KOPT-K1 (cell line): ENCODE results near the gene CUL7.
"Not testable (repeated sequence)": the region's sequence is repeated elsewhere in the genome, so short reads cannot be mapped to it uniquely, and the experiment has no call there.

Experiments used
- H3K27ac ChIP-seq: fragments of 200-600 bp; sonication (generic); 2 replicates; pipeline ENCODE4 v1.5.1; 2016; ENCODE audit warnings: antibody characterized with exemption, mild to moderate bottlenecking, low read depth, low read length; ENCODE audit not compliant: poor library complexity, severe bottlenecking
- H3K36me3 ChIP-seq: fragments of 200-600 bp; sonication (generic); 2 replicates; pipeline ENCODE4 v1.5.1; 2017; ENCODE audit warnings: antibody characterized with exemption, mild to moderate bottlenecking, low read length, moderate library complexity; ENCODE audit not compliant: insufficient read depth
- H3K9me3 ChIP-seq: fragments of 200-600 bp; sonication (generic); 2 replicates; pipeline ENCODE4 v1.5.1; 2017; ENCODE audit warnings: antibody characterized with exemption, low read length, mild to moderate bottlenecking; ENCODE audit not compliant: insufficient read depth, poor library complexity, severe bottlenecking

CUL7 gene

DNA sequence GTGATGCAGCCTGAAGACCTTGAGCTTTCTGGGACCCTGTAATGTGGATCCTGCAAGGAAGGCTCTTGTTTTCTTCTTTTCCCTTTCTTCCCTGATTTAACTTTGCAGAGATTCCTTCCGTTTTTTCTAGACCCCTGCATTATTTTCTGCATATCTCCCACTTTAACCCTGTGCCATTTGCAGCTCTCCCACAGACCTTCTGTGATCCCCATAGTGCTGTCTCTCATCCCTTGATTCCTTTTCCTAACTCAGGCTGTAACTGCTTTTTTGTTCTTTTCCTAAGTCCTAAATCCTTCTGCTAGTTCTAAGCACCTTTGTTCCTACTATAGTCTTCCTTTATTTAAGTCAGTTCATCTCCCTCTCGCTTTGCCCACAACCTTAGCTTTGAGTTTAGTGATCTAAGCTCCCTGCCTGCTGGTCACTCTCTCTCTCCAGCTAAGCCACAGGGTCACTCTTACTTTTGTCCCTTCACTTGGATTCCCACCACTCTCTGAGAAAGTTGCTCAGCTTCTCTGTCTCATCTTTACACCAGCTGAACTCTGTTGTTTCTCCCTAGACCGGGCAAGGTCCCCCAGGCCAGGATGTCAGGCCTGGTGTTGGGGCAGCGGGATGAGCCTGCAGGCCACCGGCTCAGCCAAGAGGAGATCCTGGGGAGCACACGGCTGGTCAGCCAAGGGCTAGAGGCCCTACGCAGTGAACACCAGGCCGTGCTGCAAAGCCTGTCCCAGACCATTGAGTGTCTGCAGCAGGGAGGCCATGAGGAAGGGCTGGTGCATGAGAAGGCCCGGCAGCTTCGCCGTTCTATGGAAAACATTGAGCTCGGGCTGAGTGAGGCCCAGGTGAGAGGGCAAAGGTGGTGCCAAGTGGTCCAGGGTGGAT, 7.3 kb upstream of the CUL7 start:
- H3K9me3 ChIP-seq = no peaks in the 10 kb centered on the region
- H3K27ac ChIP-seq = no peak overlapping the region
- H3K36me3 ChIP-seq = peaks cover 17% of the 10 kb centered on the region; the same call in 1 of the 2 replicates

DNA sequence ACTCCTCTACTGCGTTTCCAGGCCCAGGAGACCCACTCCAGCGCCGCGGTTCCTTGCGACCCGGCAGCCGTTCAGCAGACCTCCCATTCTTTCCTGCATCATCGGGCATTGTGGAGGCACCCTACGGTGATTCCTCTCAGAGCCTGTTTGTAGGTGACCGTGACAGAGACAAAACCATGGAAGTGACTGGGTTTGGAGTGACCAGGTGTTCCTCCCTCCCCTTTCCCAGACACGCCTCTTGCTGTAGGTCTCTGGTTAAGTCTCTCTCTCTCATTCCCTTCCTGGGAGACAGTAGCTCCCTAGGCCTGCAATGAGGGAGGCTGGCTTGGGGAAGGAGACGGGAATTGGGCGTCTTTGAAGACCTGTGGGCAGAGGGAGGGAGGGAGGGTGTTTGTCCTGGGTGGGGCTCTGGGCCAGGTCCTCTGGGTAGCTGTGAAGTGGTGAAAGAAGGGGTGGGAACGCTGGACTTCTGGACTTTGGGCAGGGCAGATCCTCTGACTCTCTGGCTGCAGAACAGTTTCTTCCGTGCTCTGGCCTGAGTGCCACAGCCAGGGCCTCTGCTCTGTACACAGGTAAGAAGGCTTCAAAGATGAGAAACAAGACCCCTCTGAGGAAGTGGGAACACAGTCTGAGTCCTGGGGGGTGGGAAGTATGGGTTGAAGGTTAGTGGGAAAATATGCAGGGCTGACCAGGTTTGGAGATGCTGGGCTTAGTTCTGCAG, 6.5 kb upstream of the CUL7 start:
- H3K27ac ChIP-seq = peak overlapping the region; percentile 61
- H3K9me3 ChIP-seq = no peaks in the 10 kb centered on the region
- H3K36me3 ChIP-seq = peaks cover 19% of the 10 kb centered on the region; the same call in 1 of the 2 replicates

DNA sequence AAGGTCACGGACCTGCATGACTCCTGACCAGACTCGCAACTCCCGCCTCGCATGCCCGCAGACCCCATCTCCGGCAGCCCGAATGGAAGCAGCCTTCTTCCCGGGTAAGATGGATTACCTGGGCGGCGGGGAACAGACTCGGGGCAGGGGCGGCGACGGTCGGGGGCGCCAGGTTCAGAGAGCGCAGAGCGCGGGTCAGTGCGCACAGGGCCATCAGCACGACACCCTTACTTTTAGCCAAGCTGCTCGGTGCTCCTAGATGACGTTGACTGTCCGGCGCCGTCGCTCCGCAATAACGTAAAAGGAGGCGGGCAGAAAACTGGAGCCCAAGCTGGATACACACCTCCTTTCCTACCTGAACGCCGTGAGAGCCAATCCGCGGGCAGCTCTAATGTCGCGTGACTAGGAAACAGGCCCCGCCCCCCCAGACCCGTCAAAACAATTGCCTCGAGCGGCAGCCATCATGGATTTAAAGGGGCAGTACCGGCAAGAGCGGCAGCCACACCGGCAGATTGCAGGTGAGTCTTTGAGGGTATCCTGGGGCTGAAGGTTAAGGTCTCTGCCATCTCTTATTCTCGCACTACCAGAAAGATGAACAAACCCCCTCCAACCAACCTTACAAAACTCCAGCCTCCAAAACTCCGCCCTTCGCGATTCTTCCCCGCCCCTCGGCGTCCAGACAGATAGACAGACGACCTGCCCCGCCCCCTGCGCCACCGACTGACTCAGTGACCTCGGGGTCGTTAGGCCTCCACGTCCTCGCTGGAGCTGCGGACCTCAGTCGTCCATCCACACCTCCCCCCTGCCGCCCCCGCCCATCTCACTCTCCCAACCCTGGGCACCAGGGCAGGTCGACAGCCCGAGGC, 5.8 kb upstream of the CUL7 start, which contains the start of the genes KLC4 and MRPL2:
Gene KLC4, plus strand, starts transcription at position 464 of the 866 bp plus-strand sequence. CDS start 1,705 bp downstream, outside the sequence.
Gene MRPL2, minus strand, starts transcription at position 267 of the 866 bp plus-strand sequence. Its CDS starts 53 bp downstream, at position 214.
- H3K9me3 ChIP-seq = no peaks in the 10 kb centered on the region
- H3K36me3 ChIP-seq = peaks cover 22% of the 10 kb centered on the region; the same call in 1 of the 2 replicates
- H3K27ac ChIP-seq = peak within 1 kb of the TSS; percentile 61

DNA sequence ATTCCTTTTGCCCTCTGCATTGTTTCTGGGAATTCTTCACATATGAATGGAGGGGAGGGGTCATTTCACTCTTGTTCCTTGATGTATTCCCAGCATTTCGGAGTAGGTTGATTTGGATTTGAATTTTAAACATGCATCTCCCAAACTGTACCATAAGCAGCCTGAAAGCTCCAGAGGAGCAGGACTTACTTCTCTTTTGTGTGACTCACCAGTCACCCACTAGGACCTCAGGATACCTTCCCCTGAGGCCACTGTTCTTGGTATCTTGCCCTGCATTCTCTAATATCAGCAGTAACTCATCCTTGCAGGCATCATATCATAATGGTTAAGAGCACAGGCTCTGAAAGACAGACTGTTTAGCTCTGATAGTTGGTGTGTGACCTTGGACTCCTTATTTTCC, 4.9 kb upstream of the CUL7 start:
- Histone ChIP-seq H3K27ac (peak overlapping the region; percentile 61), H3K36me3 (peaks cover 22% of the 10 kb centered on the region; the same call in 1 of the 2 replicates), H3K9me3 (no peaks in the 10 kb centered on the region)

DNA sequence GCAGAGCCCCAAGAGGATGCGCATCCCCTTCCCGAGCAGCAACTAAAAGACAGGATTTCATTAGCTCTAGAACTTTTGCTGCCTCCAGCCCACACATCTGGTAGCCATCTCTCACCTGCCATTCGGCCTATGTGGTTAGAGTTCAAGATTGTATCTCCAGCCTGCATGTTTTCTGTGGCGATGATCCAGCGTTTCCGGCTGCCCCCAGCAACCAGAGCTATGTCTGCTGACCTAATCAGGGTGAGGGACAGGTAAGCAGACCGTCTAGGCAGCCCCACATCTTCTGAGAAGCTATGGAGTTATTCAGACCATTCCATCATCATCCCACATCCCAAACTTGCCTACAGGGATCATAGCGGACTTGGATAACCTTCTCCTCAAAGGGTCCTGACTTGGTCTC, 2.3 kb upstream of the CUL7 start:
- H3K36me3 ChIP-seq = peaks cover 24% of the 10 kb centered on the region; the same call in 1 of the 2 replicates
- no peak overlapping the region for H3K27ac ChIP-seq
- H3K9me3 ChIP-seq = no peaks in the 10 kb centered on the region

DNA sequence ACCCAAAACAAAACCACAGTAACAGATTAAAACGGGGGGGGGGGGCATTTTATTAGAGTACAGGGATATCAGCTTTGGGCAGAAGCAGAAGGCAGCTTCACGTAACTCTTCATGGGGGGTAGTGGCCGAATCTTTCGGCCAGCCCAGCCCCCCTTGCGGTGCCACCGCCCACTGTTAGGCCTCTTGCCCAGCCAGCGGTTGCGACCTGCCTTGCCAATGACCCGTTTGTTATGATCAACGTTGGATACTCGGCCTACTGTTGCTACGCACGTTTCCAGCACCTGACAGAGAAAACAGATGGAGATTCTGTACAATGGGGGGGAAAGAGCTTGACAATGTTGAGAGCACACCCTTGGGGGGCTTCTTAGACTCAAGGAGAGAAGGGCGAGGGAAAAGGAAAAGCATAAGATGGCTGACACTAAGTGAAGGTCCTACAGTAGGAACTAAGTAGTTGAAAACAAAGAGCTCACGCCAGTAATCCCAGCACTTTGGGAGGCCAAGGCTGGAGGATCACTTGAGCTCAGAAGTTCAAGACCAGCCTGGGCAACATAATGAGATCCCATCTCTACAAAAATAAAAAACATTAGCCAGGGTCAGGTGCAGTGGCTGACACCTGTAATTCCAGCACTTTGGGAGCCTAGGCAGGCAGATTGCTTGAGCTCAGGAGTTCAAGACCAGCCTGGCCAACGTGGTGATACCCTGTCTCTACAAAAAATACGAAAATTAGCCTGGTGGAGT, 724 bp upstream of the CUL7 start:
- peaks cover 38% of the 10 kb centered on the region for H3K36me3 ChIP-seq
- peak overlapping the region; percentile 85 for H3K27ac ChIP-seq
- H3K9me3 ChIP-seq = no peaks in the 10 kb centered on the region

DNA sequence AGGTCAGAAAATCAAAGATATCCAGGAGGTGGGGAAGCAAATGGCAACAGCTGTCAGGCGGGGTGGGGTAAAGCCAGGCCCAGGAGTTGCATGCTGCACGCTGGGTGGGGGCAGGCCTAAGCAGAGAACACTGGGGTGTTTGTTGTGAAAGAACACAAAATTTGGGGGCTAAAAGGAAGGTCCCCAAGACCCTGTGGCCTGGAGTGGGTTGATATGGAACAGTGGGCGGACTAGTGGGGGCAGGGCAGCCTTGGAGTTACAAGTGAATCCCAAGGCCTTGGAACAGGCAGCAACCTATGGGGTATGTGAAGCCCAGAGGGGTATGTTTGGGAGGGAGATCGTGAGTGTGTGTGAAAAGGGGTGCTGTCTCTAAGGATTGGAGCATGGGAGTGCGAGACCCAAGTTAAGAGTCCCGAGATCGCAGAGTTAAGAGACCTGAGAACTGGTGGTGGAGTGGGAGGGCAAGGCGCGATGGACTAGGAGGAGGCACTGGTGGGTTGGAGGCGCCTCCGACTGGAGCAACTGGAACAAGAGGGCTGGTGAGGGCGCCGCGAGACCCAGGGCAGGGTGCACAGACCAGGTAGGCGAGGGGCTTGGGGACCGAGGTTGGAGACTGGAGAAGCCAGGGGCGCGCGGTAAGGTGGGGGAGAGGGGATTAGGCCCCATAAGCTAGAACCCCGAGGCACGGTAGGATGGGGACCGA, 658 bp downstream of the CUL7 start:
- Histone ChIP-seq H3K36me3 (peaks cover 46% of the 10 kb centered on the region), H3K27ac (peak overlapping the region; percentile 85), H3K9me3 (no peaks in the 10 kb centered on the region)

DNA sequence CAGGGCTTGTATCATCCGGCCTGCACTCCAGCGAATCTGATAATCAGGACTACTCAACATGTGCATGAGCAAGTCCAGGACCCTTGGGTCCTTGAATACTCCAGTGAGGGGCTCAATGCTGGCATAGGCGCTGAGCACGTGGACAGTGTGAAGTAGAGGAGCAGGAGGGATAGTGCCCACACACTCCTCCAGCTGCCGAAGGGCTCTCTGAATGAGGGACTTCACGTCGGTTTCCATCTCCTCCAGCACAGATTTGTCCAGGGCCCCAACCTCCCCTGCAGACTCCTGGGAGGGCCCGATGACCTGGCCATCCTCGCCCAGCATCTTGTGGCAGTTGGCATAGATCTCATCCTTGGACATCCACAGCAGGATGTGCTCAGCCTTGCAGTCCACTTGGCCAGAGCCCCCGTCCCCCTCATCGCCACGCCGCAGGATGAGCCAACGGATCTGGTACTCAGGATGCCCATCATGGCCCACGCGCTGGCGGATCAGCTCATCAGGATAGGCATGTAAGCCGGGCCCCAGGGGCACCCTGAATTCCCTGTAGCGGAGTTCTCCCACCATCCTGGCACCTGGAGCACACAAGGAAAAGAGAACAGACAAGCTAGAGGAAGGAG, 1.3 kb downstream of the CUL7 start:
- H3K36me3 ChIP-seq = peaks cover 47% of the 10 kb centered on the region
- no peaks in the 10 kb centered on the region for H3K9me3 ChIP-seq
- peak overlapping the region; percentile 85 for H3K27ac ChIP-seq

DNA sequence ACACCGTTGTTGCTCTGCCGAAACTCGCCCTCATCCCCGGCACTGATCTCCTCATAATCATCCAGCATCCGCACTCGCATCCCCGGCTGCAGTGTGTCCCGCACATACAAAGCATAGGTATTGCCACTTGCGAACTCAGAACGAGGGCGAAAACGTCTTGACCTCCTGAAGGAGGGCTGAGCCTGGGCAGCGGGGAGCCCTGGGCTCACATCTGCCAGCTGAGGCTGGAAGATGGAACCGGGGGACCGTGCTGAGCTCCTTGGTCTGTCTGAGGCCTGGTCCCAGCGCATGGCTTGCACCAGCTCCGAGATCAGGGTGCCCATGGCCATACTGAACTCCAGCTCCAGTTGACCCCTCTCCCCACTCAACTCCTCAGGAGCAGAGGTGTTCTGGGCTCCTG, 2.7 kb downstream of the CUL7 start:
- Histone ChIP-seq H3K27ac (no peak overlapping the region), H3K36me3 (peaks cover 56% of the 10 kb centered on the region), H3K9me3 (no peaks in the 10 kb centered on the region)

DNA sequence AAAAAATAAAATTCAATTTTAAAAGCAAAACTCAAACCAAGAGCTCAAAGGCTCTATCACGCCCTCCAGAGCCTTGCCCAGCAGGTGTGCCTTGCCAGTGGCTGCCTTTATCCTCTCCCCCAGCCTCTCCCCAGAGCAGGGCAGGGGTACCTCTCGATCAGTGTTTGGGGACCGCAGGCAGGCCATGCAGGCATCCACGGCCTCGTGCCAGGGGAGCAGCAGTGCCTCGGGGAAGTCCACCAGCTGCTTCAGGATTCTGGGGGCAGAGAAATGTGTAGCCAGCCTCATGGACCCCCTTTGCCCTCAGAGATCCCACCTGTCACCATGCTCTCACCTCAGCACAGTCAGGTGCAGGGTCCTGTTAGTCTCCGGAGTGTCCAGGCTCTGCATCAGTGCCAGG, 5.7 kb downstream of the CUL7 start:
- Histone ChIP-seq H3K27ac (no peak overlapping the region), H3K9me3 (no peaks in the 10 kb centered on the region), H3K36me3 (peaks cover 71% of the 10 kb centered on the region)

DNA sequence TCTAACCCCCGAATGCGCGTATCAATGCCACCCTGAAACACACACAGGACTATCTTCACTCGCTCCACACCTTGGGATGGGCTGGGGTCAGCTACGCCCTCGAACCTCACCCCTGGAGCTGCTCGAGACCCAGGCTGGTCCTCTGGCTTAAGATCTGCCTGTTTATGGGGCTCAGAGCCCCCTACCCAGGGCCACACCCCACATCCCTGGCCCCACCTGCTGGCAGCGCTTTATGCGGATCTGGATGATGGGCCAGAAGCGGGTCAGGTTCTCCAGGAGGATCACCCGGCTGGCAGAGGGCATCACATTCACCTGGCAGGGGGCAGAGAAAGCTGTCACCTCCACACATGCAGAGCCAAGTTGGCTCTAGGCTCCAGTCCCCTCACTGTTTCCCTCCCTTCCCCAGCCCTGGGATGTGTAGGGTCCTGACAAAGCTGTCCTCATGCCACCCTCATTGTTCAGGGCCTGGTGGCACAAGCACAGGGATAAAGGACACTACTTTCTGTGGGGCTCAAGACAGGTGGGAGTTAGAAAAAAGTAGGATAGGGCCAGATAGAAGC, 8.2 kb downstream of the CUL7 start:
- H3K9me3 ChIP-seq = no peaks in the 10 kb centered on the region
- no peak overlapping the region for H3K27ac ChIP-seq
- peaks cover 87% of the 10 kb centered on the region for H3K36me3 ChIP-seq

DNA sequence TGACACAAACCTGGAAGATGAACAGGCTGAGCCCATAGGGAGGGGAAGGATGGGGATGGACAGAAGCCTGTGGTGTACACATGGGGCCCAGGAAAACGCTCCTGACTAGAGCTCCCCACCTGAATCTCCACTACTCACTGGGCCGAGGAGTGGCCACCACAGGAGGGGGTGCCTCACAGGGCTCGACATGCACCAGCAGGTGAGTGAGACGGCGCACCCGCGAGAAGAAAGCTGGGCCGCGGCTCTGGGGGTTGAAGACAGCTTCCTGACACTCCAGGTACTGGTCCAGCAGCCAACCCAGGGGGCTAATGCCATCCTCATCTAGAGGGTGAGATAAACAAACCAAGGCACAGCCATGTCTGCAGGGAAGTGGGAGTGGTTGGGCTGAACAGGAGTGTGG, 10.3 kb downstream of the CUL7 start:
- H3K36me3 ChIP-seq = peaks cover 89% of the 10 kb centered on the region
- H3K9me3 ChIP-seq = no peaks in the 10 kb centered on the region
- H3K27ac ChIP-seq = no peak overlapping the region

DNA sequence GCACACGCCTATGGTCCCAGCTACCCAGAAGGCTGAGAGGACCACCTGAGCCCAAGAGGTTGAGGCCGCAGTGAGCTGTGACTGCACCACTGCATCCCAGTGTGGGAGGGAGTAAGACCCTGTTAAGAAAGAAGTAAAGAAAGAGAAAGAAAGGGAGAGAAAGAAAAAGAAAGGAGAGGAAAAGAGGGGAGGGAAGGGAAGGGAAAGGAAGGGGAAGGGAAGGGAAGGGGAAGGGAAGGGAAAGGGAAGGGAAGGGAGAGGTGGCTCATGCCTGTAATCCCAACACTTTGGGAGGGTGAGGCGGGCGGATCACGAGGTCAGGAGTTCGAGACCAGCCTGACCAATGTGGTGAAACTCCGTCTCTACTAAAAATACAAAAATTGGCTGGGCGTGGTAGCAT, 12.2 kb downstream of the CUL7 start:
- H3K36me3 ChIP-seq = peaks cover 89% of the 10 kb centered on the region
- not testable (repeated sequence) for H3K27ac ChIP-seq, H3K9me3 ChIP-seq
